GF-D8 (cell line): ENCODE data around the gene FBXL13.
"Not testable (repeated sequence)": the region's sequence is repeated elsewhere in the genome, so short reads cannot be mapped to it uniquely, and the experiment has no call there.

ENCODE experiments used
- DNase-seq: peaks from one replicate; lab custom pipeline; 2025; lab: John Stamatoyannopoulos, UW

Gene FBXL13

DNA sequence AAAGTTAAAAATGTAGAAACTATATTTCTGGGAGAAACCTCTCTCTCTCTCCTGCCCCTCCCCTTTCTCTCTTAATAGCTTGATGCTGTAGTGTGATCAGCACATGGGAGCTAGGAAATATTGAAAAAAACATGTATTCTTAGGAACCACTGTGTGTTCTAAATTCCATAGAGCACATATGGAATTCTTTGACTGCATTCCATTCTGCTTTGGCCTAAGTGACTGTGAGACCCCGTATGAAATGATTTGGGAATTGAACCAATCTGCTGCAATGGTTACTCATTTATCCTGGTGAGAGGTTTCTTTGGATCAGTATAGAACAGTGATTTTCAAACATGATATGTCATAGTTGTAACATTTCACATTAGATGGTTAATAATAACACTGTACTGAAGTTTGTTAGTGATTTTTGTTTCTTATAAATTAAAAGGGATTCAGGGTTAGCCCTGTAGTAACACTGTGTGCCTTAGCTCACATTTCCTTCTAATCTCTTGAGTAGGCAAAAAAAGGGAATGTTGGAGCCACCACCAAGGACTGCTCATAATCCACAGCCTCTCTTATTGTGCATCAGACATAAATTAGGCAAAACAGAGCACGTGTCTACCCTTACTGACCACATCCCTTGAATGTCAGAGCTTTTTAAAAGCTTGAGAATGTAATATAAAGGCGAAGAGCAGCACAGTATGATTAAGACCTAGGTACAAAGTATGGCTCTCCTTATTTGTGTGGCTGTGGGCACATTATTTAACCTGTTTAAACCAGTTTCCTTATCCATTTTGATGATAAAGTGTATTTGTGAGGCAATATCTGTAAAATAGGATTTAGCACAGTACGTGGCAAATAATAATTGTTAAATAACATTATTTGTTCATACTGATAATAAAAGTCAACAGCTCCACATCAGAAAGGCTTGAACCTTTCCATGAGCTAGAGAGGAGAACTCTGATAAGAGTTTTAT is 256.7 kb downstream of the FBXL13 start:
- no peak for DNase-seq

GRCh38 chr7:102814025-102814471 is 260.5 kb downstream of the FBXL13 start:
- DNase-seq, result no peak

DNA sequence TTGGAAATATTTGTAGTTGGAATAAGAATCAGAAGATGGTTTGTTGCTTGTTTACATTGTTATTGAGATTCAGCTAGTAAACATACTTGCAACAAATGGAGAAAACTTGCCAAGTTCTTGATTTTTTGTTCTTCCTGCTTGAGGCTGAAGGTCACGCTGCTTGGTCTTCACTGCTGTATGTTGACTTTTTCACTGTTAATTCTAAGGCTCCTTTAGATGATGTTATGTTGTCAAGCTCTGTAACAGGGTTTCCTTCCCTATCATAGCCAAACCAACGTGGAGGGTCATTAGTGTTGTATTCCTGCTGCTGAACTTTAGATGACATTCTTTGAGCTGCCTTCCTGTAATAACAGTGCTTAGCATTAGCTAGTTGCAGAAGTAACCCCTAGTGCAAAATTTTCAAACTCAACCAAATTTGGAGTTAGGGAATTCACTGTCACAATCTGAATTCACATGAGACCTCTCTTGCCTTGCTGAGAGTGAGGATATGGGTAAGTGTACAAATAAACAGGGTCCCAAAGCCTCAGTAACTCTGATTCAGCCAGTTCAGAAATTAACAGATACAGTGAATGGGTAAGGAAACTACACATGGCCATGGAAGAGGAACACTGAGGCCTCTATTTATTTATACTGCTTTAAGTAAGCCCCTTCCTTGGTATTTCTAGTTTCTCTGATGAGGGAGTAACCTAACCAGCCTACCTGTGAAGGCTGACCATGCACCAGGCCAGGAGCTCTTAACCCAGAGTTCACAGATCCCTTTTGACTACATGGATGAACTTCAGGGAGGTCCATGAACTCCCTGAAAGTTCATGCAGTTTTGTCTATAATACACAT is 261.2 kb downstream of the FBXL13 start:
- no peak for DNase-seq

DNA sequence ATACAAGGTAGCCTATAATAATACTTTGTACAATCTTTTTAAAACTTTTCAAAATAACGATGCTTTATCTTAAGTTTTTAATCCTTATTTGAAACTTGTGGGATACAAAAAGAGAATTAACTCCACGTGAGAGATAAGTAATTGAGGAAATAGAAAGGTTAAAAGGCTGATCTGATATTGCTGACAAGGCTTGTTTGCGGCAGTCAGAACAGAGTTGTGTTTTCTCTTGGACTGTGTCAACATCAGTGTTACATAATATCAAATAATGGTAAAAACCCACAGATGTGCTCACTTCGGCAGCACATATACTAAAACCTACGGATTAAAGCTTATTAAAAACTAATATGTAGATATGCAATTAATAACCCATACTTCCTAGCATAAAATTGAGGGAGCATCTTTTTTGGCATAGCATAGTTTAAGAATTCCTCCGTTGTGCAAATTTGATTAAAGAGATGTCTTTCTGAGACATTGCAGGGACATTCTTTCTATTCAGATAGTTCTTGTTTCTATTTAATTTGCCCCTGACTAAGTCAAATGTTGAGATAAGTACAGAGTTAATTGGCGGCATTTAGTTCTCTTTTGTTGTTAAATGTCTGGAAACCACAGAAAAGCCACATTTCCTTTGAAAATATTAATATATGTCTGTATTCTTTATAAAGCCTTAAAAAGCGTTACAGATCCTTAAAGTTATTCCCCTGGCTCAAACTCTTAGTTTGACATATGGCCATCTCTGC is 262.5 kb downstream of the FBXL13 start:
- no peak for DNase-seq

DNA sequence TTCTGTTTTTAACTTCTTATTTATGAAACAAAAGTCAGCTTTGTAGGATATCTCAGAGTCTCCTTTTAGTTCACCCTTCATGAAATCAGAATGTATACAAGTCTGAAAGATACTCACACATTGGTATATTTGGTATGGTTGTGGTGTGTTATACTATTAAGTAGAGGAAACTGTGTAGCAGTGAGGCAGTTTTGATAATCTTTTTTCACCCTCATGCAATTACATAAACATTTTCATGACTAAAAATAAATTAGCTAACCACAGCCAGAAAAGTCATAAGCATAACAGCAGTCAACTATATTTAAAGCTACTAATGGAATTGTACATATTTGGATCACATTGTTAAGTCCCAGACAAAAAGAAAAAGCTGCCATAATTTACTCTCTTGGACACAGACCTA is 263.7 kb downstream of the FBXL13 start:
- no peak for DNase-seq

- no peak for DNase-seq
These were observed 268.0 kb downstream of the FBXL13 start for GRCh38 chr7:102806613-102807012.

DNA sequence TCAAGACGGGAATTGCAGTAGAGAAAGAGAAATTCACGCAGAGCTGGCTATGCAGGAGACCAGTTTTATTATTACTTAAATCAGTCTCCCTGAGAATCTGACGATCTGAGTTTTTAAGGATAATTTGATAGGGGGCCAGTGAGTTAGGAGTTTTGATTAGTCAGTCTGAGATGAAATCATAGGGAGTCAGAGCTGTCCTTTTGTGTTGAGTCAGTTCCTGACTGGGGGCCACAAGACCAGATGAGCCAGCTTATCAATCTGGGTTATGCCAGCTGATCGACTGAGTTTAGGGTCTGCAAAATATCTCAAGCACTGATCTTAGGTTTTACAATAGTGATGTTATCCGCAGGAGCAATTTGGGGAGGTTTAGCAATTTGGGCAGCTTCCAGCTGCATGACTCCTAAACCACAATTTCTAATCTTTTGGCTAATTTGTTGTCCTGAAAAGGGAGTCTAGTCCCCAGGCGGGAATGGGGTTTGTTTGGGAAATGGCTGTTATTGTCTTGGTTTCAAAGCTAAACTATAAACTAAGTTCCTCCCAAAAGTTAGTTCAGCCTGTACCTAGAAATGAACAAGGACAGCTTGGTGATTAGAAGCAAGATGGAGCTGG is 278.5 kb downstream of the FBXL13 start:
- not testable (repeated sequence) for DNase-seq

DNA sequence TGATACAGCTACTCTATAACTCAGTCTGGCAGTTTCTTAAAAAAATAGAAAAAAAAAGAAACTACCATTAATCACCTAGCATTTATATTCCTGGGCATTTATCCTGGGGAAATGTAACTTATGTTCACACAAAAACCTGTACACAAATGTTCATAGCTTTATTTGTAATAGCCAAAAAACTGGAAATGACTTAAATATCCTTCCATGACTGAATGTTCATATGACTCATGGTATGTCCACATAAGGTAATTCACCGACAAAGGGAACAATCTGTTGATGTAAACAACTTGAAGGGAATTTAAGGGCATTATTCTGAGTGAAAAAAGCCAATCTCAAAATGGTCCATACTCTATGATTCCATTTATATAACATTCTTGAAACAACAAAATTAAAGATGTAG is 280.0 kb downstream of the FBXL13 start:
- not testable (repeated sequence) for DNase-seq

GRCh38 chr7:102791831-102792230 is 282.8 kb downstream of the FBXL13 start:
- DNase-seq, result not testable (repeated sequence)

GRCh38 chr7:102791367-102791766 is 283.2 kb downstream of the FBXL13 start:
- not testable (repeated sequence) for DNase-seq

- not testable (repeated sequence) for DNase-seq
These were observed 284.1 kb downstream of the FBXL13 start for GRCh38 chr7:102790364-102791100.

DNA sequence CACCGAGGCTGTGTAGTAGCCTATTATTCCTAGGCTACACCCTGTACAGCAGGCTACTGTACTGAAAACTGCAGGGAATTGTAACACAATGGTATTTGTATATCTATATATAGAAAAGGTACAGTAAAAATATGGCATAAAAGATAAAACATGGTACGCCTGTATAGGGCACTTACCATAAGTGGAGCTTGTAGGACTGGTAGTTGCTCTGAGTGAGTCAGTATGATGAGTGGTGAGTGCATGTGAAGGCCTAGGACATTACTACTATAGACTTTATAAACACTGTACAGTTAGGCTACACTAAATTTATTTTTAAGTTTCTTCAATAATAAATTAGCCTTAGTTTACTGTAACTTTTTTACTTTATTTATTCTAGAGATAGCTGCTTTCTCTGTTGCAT is 285.8 kb downstream of the FBXL13 start:
- DNase-seq, result not testable (repeated sequence)

DNA sequence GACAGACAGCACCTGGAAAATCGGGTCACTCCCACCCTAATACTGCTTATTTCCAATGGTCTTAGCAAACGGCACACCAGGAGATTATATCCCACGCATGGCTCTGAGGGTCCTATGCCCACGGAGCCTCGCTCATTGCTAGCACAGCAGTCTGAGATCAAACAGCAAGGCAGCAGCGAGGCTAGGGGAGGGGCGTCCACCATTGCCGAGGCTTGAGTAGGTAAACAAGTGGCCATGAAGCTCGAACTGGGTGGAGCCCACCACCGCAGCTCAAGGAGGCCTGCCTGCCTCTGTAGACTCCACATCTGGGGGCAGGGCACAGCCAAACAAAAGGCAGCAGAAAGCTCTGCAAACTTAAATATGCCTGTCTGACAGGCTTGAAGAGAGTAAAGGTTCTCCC is 293.7 kb downstream of the FBXL13 start:
- DNase-seq, result not testable (repeated sequence)

DNA sequence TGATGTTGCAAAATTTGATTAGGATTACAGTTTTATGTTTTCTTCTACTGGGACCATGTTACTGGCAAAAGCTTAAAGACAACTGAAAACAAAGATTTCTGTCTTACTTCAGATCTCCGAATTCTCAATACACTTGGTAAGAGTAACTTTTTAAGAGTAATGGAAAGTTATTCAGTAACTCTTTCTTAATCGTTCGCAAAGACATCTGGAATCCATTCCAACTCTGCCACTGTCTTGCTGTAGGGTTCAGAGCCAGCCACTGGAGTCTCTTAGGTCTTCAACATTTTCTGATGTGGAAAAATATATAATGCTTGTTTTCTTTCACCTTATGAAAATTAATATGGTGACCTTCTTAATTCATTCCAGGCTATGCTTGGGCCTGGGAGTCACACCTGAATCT is 295.9 kb downstream of the FBXL13 start:
- DNase-seq, result not testable (repeated sequence)

GRCh38 chr7:102776217-102776616 is 298.4 kb downstream of the FBXL13 start:
- not testable (repeated sequence) for DNase-seq

GRCh38 chr7:102770467-102770866 is 304.1 kb downstream of the FBXL13 start:
- not testable (repeated sequence) for DNase-seq

DNA sequence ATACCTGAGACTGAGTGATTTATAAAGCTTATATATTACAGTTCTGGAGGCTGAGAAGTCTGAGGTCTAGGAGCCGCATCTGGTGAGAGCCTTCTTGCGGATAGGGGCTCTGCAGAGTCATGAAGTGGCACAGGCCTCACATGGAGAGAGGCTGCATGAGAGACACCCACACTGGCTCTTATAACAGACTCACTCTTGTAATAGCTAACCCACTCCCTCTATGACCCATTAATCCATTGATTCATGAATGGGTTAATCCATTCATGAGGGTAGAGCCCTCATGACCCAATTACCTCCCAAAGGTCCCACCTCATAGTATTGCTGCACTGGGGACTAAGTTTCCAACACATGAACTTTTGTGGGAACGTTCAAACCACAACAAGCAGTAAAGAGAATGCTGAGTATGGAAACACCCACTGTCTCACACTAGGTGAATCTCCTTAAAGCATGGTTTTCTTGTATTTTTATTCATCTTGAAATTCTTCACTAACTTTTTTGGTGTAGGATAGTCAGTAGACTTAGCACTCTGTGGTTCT is 304.9 kb downstream of the FBXL13 start:
- DNase-seq, result not testable (repeated sequence)

DNA sequence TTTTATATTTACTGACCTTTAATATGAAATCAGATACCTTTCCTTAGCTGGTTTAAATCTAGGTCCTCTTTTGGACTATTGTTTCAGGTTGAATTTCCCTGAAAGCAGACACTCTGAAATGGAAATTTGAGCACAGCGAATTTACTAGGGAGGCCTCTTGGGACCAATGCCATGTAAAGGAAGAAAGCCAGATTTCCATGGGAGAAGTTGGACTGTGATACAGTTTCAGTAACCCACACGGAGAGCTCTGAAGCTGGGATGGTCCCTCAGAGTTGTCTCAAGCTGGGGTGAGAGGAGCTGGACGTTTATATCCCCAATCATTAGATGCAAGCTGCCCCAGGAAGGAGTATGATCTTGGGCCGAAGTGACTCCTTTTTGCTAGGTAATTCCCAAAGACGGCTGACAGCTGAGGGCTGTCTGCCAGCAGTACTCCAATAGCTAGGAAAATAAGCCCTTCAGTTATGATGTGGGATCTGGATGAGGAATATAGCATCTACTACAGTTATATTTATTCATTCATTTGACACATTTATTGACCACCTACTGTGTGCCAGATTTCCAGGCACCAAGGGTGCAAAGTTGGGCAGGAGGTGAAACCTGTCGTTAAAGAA is 311.2 kb downstream of the FBXL13 start:
- DNase-seq, result not testable (repeated sequence)
